BLaER1 (cell line): ENCODE results near the gene ALDH1B1.
"Not testable (repeated sequence)": the region's sequence is repeated elsewhere in the genome, so short reads cannot be mapped to it uniquely, and the experiment has no call there.

Source experiments
- H3K27ac ChIP-seq: shearing (Covaris generic); formaldehyde crosslinking; 2 replicates; pipeline ENCODE4 v1.8.1; 2022
- H3K27me3 ChIP-seq: shearing (Covaris generic); formaldehyde crosslinking; 2 replicates; pipeline ENCODE4 v1.8.1; 2022
- H3K36me3 ChIP-seq: shearing (Covaris generic); formaldehyde crosslinking; 2 replicates; pipeline ENCODE4 v1.8.1; 2022
- H3K4me1 ChIP-seq: shearing (Covaris generic); formaldehyde crosslinking; 2 replicates; pipeline ENCODE4 v1.8.1; 2022
- H3K4me2 ChIP-seq: shearing (Covaris generic); formaldehyde crosslinking; 2 replicates; pipeline ENCODE4 v1.8.1; 2022
- H3K4me3 ChIP-seq: shearing (Covaris generic); formaldehyde crosslinking; 2 replicates; pipeline ENCODE4 v1.8.1; 2022
- H3K9ac ChIP-seq: shearing (Covaris generic); formaldehyde crosslinking; 2 replicates; pipeline ENCODE4 v1.8.1; 2022
- H3K9me3 ChIP-seq: shearing (Covaris generic); formaldehyde crosslinking; 2 replicates; pipeline ENCODE4 v1.8.1; 2022
- H4K20me1 ChIP-seq: shearing (Covaris generic); formaldehyde crosslinking; 2 replicates; pipeline ENCODE4 v1.8.1; 2022
- Cebpa-rat ChIP-seq: shearing (Covaris generic); IDR thresholded peaks from 2 replicates; pipeline ENCODE4 v1.8.1; 2022

Gene ALDH1B1

GRCh38 chr9:38374847-38375571 is 17.5 kb upstream of the ALDH1B1 start:
- TF ChIP-seq Cebpa-rat = no peak
- Histone ChIP-seq H3K9me3 (no peaks in the 10 kb centered on the region), H3K4me2 (no peak overlapping the region), H3K4me3 (no peak overlapping the region), H3K27ac (no peak overlapping the region), H3K27me3 (no peaks in the 10 kb centered on the region), H3K4me1 (no peaks in the 10 kb centered on the region), H3K36me3 (no peaks in the 10 kb centered on the region), H4K20me1 (no peaks in the 10 kb centered on the region), H3K9ac (no peak overlapping the region)

- Histone ChIP-seq H3K4me1 (no peaks in the 10 kb centered on the region), H3K4me3 (no peak overlapping the region), H4K20me1 (no peaks in the 10 kb centered on the region), H3K9ac (no peak overlapping the region), H3K36me3 (no peaks in the 10 kb centered on the region), H3K9me3 (no peaks in the 10 kb centered on the region), H3K27me3 (no peaks in the 10 kb centered on the region), H3K27ac (no peak overlapping the region), H3K4me2 (no peak overlapping the region)
- no peak for TF ChIP-seq Cebpa-rat
Observed at GRCh38 chr9:38375572-38375963, 16.9 kb upstream of the ALDH1B1 start.

GRCh38 chr9:38376021-38376670 is 16.4 kb upstream of the ALDH1B1 start:
- Histone ChIP-seq H3K36me3 (no peaks in the 10 kb centered on the region), H3K27ac (no peak overlapping the region), H3K9ac (no peak overlapping the region), H3K9me3 (no peaks in the 10 kb centered on the region), H3K4me1 (no peaks in the 10 kb centered on the region), H3K27me3 (no peaks in the 10 kb centered on the region), H3K4me3 (no peak overlapping the region), H4K20me1 (no peaks in the 10 kb centered on the region), H3K4me2 (no peak overlapping the region)
- TF ChIP-seq Cebpa-rat = no peak

- not testable (repeated sequence) for H3K4me3 ChIP-seq, H3K36me3 ChIP-seq, H3K4me2 ChIP-seq, H3K4me1 ChIP-seq, H3K27ac ChIP-seq, H4K20me1 ChIP-seq, H3K9ac ChIP-seq, H3K9me3 ChIP-seq, H3K27me3 ChIP-seq
Observed at GRCh38 chr9:38377336-38378083, 15.0 kb upstream of the ALDH1B1 start.

- Histone ChIP-seq H3K9me3 (peaks cover 16% of the 10 kb centered on the region), H3K4me3 (no peak overlapping the region), H3K27ac (no peak overlapping the region), H3K4me1 (no peaks in the 10 kb centered on the region), H3K27me3 (no peaks in the 10 kb centered on the region), H3K4me2 (no peak overlapping the region), H3K36me3 (no peaks in the 10 kb centered on the region), H3K9ac (no peak overlapping the region), H4K20me1 (no peaks in the 10 kb centered on the region)
- TF ChIP-seq Cebpa-rat = no peak
Observed at GRCh38 chr9:38380230-38380871, 12.2 kb upstream of the ALDH1B1 start.

- H3K9ac ChIP-seq = no peak overlapping the region
- no peaks in the 10 kb centered on the region for H3K4me1 ChIP-seq
- no peak overlapping the region for H3K27ac ChIP-seq
- no peaks in the 10 kb centered on the region for H3K27me3 ChIP-seq
- H3K4me2 ChIP-seq = no peak overlapping the region
- H3K9me3 ChIP-seq = peaks cover 22% of the 10 kb centered on the region
- H3K36me3 ChIP-seq = no peaks in the 10 kb centered on the region
- no peak for TF ChIP-seq Cebpa-rat
- no peak overlapping the region for H3K4me3 ChIP-seq
- no peaks in the 10 kb centered on the region for H4K20me1 ChIP-seq
Observed at GRCh38 chr9:38380872-38381534, 11.5 kb upstream of the ALDH1B1 start.

GRCh38 chr9:38382141-38382540 is 10.4 kb upstream of the ALDH1B1 start:
- TF ChIP-seq Cebpa-rat = no peak
- H4K20me1 ChIP-seq = no peaks in the 10 kb centered on the region
- no peak overlapping the region for H3K4me3 ChIP-seq
- H3K27me3 ChIP-seq = no peaks in the 10 kb centered on the region
- no peaks in the 10 kb centered on the region for H3K36me3 ChIP-seq
- H3K4me1 ChIP-seq = no peaks in the 10 kb centered on the region
- no peak overlapping the region for H3K4me2 ChIP-seq
- H3K9me3 ChIP-seq = peaks cover 23% of the 10 kb centered on the region
- H3K9ac ChIP-seq = no peak overlapping the region
- no peak overlapping the region for H3K27ac ChIP-seq

- Histone ChIP-seq H3K9ac (no peak overlapping the region), H3K36me3 (no peaks in the 10 kb centered on the region), H3K4me1 (no peaks in the 10 kb centered on the region), H3K9me3 (peaks cover 23% of the 10 kb centered on the region), H3K4me3 (no peak overlapping the region), H3K27me3 (no peaks in the 10 kb centered on the region), H3K27ac (no peak overlapping the region), H3K4me2 (no peak overlapping the region), H4K20me1 (no peaks in the 10 kb centered on the region)
- no peak for TF ChIP-seq Cebpa-rat
Observed at GRCh38 chr9:38384990-38385848, 7.3 kb upstream of the ALDH1B1 start.

- no peaks in the 10 kb centered on the region for H4K20me1 ChIP-seq
- TF ChIP-seq Cebpa-rat = no peak
- no peak overlapping the region for H3K4me2 ChIP-seq
- H3K4me3 ChIP-seq = no peak overlapping the region
- H3K36me3 ChIP-seq = no peaks in the 10 kb centered on the region
- H3K27ac ChIP-seq = no peak overlapping the region
- H3K27me3 ChIP-seq = no peaks in the 10 kb centered on the region
- H3K9me3 ChIP-seq = peaks cover 23% of the 10 kb centered on the region
- no peaks in the 10 kb centered on the region for H3K4me1 ChIP-seq
- no peak overlapping the region for H3K9ac ChIP-seq
Observed at GRCh38 chr9:38385896-38386295, 6.6 kb upstream of the ALDH1B1 start.
